Body of pancreas (tissue), 4 donors: ENCODE data around the gene FKBP1A. TPM values are rescaled to one million over a fixed set of nuclear protein-coding genes. Genes with fewer than 3 reads are reported as not detected.

Experiments
- ATAC-seq: fragments of 150-250 bp; one replicate; pipeline ENCODE4 v1.9.1; 2016
- DNase-seq, 4 donors: peaks; one replicate each; pipeline ENCODE4 v3.0.0-alpha.2; 2019
- H3K27ac ChIP-seq, 4 donors: fragments of 200-600 bp; sonication (generic); 1 replicate in 3 of 4; 2 replicates in 1 of 4; pipeline versions ENCODE4 v1.5.1 to v1.6.1; 2016 to 2019; ENCODE audit warnings: mild to moderate bottlenecking in 1 of 4, mixed read lengths in 1 of 4, moderate library complexity in 1 of 4
- H3K27me3 ChIP-seq, 2 donors: fragments of 200-600 bp; sonication (generic); one replicate each; pipeline ENCODE4 v1.6.0; 2016; ENCODE audit warnings: mild to moderate bottlenecking in 1 of 2
- H3K36me3 ChIP-seq, 2 donors: fragments of 200-600 bp; sonication (generic); replicated peaks in 1 of 2; 2 replicates each; pipeline ENCODE4 v1.5.1; 2016; ENCODE audit warnings: low read depth in 2 of 2; ENCODE audit not compliant: insufficient read depth in 1 of 2
- H3K4me1 ChIP-seq: fragments of 200-600 bp; sonication (generic); one replicate; pipeline ENCODE4 v1.6.0; 2016
- H3K4me3 ChIP-seq, 2 donors: fragments of 200-600 bp; sonication (generic); 1 replicate in 1 of 2; 2 replicates in 1 of 2; pipeline ENCODE4 v1.5.1; 2016 to 2019
- H3K9me3 ChIP-seq, 3 donors: fragments of 200-600 bp; sonication (generic); 1 replicate in 2 of 3; 2 replicates in 1 of 3; pipeline ENCODE4 v1.5.1; 2016
- POLR2A ChIP-seq, 3 donors: fragments of 450-650 bp; IDR thresholded peaks; one replicate each; pipeline ENCODE4 v1.6.1; 2016; ENCODE audit warnings: antibody characterized with exemption in 3 of 3, mild to moderate bottlenecking in 2 of 3
- WGBS, 2 donors: methylation state at CpG; one replicate each; pipeline ENCODE4 v1.1.5; 2017; 5-methylcytosine and 5-hydroxymethylcytosine counted together
- intact Hi-C: fragments of 100-400 bp; cut with DNase I; formaldehyde crosslinking; loops from one replicate; pipeline ENCODE4 v1.15.1; 2023
- total RNA-seq, 2 donors: library from RNA; depleted of rRNA; stranded (reverse); fragments of >200 nt; gene quantifications; one replicate each; pipeline ENCODE4 v1.1.0, GENCODE V29; 2016
- TF ChIP-seq, protein P1 (sequence below), 7 experiments: fragments of 450-650 bp in 4 of 7; fragments of 200-600 bp in 3 of 7; sonication (generic) in 3 of 7; IDR thresholded peaks; one replicate each; pipeline ENCODE4 v1.5.1; 2016 to 2019; ENCODE audit warnings: antibody characterized with exemption in 7 of 7

FKBP1A gene
- total RNA-seq, 2 donors from 2014 or later, result 47.5 to 57.7 TPM

DNA sequence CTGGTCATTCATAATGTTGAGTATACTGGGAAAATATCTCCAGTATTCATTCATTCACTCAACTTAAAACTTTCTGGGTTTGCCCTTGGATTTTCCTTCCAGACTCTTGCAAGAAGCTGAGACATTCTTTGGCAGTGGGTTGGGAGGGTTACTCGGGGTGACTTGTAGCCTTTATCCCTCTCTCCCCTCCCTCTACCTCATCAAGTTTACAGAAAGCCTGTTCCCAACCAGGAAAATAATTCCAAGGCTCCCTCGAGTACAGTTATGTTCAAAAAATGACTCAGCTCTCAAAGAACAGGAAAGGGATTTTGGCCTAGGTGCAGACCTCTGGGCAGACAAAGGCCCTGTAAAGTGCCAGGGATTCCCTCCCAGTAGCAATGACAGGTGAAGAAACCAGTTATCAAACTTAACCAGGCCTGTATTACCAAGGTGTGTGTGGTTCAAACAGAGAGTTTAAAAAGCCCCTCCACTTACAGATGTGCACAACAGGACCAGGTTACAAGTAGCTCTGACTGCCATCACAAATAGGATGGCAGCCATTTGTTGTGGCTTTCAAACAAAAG is 22.2 kb downstream of the FKBP1A start:
- 29 to 52% methylated on average over 2 of the region's 2 CpGs for WGBS, 2 donors
- Histone ChIP-seq H3K27me3 (no peaks in the 10 kb centered on the region), H3K36me3 (peaks cover 0 to 6% of the 10 kb centered on the region in 2 donors), H3K4me1 (peaks cover 21% of the 10 kb centered on the region), H3K27ac (peak overlapping the region in 1 of 4 donors; percentile 48), H3K4me3 (no peak overlapping the region), H3K9me3 (no peaks in the 10 kb centered on the region)
- TF ChIP-seq, protein P1, sequence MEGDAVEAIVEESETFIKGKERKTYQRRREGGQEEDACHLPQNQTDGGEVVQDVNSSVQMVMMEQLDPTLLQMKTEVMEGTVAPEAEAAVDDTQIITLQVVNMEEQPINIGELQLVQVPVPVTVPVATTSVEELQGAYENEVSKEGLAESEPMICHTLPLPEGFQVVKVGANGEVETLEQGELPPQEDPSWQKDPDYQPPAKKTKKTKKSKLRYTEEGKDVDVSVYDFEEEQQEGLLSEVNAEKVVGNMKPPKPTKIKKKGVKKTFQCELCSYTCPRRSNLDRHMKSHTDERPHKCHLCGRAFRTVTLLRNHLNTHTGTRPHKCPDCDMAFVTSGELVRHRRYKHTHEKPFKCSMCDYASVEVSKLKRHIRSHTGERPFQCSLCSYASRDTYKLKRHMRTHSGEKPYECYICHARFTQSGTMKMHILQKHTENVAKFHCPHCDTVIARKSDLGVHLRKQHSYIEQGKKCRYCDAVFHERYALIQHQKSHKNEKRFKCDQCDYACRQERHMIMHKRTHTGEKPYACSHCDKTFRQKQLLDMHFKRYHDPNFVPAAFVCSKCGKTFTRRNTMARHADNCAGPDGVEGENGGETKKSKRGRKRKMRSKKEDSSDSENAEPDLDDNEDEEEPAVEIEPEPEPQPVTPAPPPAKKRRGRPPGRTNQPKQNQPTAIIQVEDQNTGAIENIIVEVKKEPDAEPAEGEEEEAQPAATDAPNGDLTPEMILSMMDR (IDR thresholded peaks at IDR 0.05), result no peak
- no peak for TF ChIP-seq POLR2A (IDR thresholded peaks at IDR 0.05)
- no peak for DNase-seq
- peak; percentile 41 for ATAC-seq
- intact Hi-C loops, result no loop called here

DNA sequence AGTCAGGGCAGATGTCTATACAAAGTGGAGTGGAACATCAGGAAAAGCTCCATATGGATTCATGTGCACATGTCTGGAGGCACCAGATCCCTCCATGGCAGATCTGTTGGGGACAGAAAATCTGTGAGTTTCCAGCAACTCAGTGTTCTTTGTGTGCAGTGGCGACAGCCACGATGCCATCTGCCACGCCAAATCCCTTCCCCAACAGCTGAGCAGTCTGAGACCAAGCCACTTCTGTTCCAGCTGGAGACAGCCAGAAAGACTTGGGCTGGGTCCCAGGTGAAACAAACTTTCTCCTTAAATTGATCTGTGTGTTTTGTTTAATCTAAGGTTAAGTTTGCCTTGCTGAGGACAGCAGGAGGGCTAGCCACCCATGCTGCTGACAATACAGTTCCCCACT is 22.9 kb downstream of the FKBP1A start:
- WGBS, 2 donors, result 41 to 57% methylated on average over 3 of the region's 3 CpGs
- Histone ChIP-seq H3K4me1 (peaks cover 21% of the 10 kb centered on the region), H3K27me3 (no peaks in the 10 kb centered on the region), H3K4me3 (no peak overlapping the region), H3K36me3 (peaks cover 0 to 6% of the 10 kb centered on the region in 2 donors), H3K9me3 (no peaks in the 10 kb centered on the region), H3K27ac (peak overlapping the region in 1 of 4 donors; percentile 48)
- DNase-seq (peak in 1 of 4 donors; percentile 40), ATAC-seq (no peak)
- intact Hi-C loops, result no loop called here
- TF ChIP-seq, protein P1 (IDR thresholded peaks at IDR 0.05), result no peak
- TF ChIP-seq POLR2A (IDR thresholded peaks at IDR 0.05), result no peak

DNA sequence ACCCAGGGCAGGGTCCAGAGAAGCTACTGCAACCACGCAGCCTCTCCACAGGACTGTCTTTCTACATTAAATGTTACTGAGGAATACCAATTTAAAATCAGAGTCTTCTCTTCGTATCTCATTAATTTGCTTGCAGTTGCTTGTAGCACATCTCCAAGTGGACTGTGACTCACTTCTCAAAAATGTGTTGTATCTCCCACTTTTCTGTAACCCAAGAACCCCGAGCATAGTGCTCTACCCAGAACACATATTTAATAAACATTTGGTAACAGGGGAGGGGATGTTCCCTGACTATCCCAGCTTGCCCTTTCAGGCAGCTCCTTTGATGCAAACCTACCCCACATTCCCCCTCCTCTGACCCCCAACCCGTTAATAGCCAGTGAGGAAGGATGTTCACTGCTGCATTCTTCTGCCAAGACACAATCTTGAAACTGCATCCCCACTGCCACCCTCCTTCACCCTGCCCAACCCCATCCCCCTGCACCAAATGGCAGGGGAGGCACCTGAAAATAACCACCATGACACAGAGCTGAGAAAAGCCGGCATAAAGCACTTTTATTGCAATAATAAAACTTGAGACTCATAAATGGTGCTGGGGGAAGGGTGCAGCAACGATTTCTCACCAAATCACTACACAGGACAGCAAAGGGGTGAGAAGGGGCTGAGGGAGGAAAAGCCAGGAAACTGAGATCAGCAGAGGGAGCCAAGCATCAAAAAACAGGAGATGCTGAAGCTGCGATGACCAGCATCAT is 24.2 kb downstream of the FKBP1A start:
- no peak overlapping the region for H3K27ac ChIP-seq
- no peaks in the 10 kb centered on the region for H3K27me3 ChIP-seq
- H3K4me3 ChIP-seq, result no peak overlapping the region
- WGBS, 2 donors, result 82 to 84% methylated on average over 7 of the region's 7 CpGs
- H3K9me3 ChIP-seq, result no peaks in the 10 kb centered on the region
- H3K4me1 ChIP-seq, result peaks cover 29% of the 10 kb centered on the region
- TF ChIP-seq POLR2A (IDR thresholded peaks at IDR 0.05), result no peak
- TF ChIP-seq, protein P1 (IDR thresholded peaks at IDR 0.05), result no peak
- peaks cover 0 to 6% of the 10 kb centered on the region in 2 donors for H3K36me3 ChIP-seq
- intact Hi-C loops, result no loop called here
- no peak for ATAC-seq
- no peak for DNase-seq

DNA sequence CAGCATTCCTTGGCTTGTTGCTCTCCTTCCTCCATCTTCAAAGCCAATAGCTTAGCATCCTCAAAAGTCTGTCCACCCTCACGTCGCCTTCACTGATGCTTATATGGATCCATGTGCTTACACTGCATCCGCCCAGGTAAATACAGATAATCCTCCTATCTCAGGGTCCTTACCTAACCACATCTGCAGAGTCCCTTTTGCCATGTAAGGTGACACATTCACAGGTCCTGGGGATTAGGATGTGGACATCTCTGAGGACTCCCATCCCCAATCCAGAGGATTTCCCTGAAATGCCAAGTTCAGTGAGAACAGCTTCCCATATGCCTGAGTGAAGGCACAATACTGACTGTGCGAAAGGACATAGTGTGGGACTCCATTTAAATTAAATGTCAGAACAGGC is 25.4 kb downstream of the FKBP1A start:
- ATAC-seq (no peak), DNase-seq (no peak)
- intact Hi-C loops, result no loop called here
- H3K4me1 ChIP-seq, result peaks cover 29% of the 10 kb centered on the region
- no peaks in the 10 kb centered on the region for H3K27me3 ChIP-seq
- no peak overlapping the region for H3K4me3 ChIP-seq
- no peak overlapping the region for H3K27ac ChIP-seq
- no peak for TF ChIP-seq POLR2A (IDR thresholded peaks at IDR 0.05)
- TF ChIP-seq, protein P1 (IDR thresholded peaks at IDR 0.05), result no peak
- no peaks in the 10 kb centered on the region for H3K9me3 ChIP-seq
- H3K36me3 ChIP-seq, result peaks cover 0 to 4% of the 10 kb centered on the region in 2 donors
- 90 to 96% methylated on average over 4 of the region's 4 CpGs for WGBS, 2 donors
